ENCODE results near the gene PAQR9. TPM values are rescaled to one million over a fixed set of nuclear protein-coding genes. Genes with fewer than 3 reads are reported as not detected.

PAQR9 gene
- polyA plus RNA-seq, 1 donor (not counting 4 experiments of a cell fraction or from before 2014, with no cell fraction given), result not detected

GRCh38 chr3:143001369-143002082, 38.1 kb upstream of the PAQR9 start, which contains the start of gene U2SURP:
Gene U2SURP, plus strand, starts transcription at chr3:143001570. Its CDS starts 59 bp downstream, at chr3:143001629.
- TF ChIP-seq EZH2 (IDR thresholded peaks at IDR 0.05; ENCODE audit: low read length) (no peak), CTCF (optimal IDR thresholded peaks at IDR 0.05 in 1 of 3, IDR thresholded peaks at IDR 0.05 in 1 of 3, conservative IDR thresholded peaks at IDR 0.05 in 1 of 3; ENCODE audit: extremely low read depth in 1 of 3, insufficient read depth in 2 of 3, low read length in 3 of 3) (no peak)
- Histone ChIP-seq H3K79me2 (ENCODE audit: control insufficient read depth, insufficient read depth, low read length) (peaks cover 53% of the 10 kb centered on the region), H3K4me3 (ENCODE audit: control insufficient read depth in 2 of 3, extremely low read depth in 1 of 3, insufficient read depth in 2 of 3, low read depth in 1 of 3, low read length in 3 of 3) (peak within 1 kb of the TSS; percentile 83 to 96 (median 89)), H3K36me3 (ENCODE audit: control insufficient read depth in 2 of 2, extremely low read depth in 1 of 2, insufficient read depth in 2 of 2, low read length in 2 of 2) (no peaks in the 10 kb centered on the region), H3K27me3 (ENCODE audit: control insufficient read depth, extremely low read depth, insufficient read depth, low read length) (no peaks in the 10 kb centered on the region), H2AFZ (ENCODE audit: control insufficient read depth, low read length) (peak within 1 kb of the TSS; percentile 87), H3K4me1 (ENCODE audit: control insufficient read depth, extremely low read depth, insufficient read depth, low read length) (peaks cover 23% of the 10 kb centered on the region), H3K9me3 (ENCODE audit: control insufficient read depth, low read depth, low read length) (no peaks in the 10 kb centered on the region), H3K27ac (ENCODE audit: control insufficient read depth, insufficient read depth, low read length) (peak within 1 kb of the TSS; percentile 92), H3K9me1 (ENCODE audit: control insufficient read depth, extremely low read depth, insufficient read depth, low read length) (no peaks in the 10 kb centered on the region), H3K9ac (ENCODE audit: control insufficient read depth, extremely low read depth, insufficient read depth, low read length) (peak within 1 kb of the TSS; percentile 94), H3K4me2 (ENCODE audit: control insufficient read depth, extremely low read depth, insufficient read depth, low read depth, low read length) (peak within 1 kb of the TSS; percentile 88), H4K20me1 (ENCODE audit: control insufficient read depth, extremely low read depth, insufficient read depth, low read length) (no peaks in the 10 kb centered on the region)
- dilution Hi-C loops (cut with MboI; ENCODE audit: extremely low pct_ligation_motif_present, low sequenced_read_pairs), result no loop called here
- DNase-seq (ENCODE audit: low read depth, low spot score) (peak; percentile 74), FAIRE-seq (peak; percentile 74)

GRCh38 chr3:143001034-143001368, 37.5 kb upstream of the PAQR9 start:
- TF ChIP-seq EZH2 (IDR thresholded peaks at IDR 0.05; ENCODE audit: low read length) (no peak), CTCF (optimal IDR thresholded peaks at IDR 0.05 in 1 of 3, IDR thresholded peaks at IDR 0.05 in 1 of 3, conservative IDR thresholded peaks at IDR 0.05 in 1 of 3; ENCODE audit: extremely low read depth in 1 of 3, insufficient read depth in 2 of 3, low read length in 3 of 3) (no peak)
- no peaks in the 10 kb centered on the region for H3K36me3 ChIP-seq (ENCODE audit: control insufficient read depth in 2 of 2, extremely low read depth in 1 of 2, insufficient read depth in 2 of 2, low read length in 2 of 2)
- peak overlapping the region; percentile 94 for H3K9ac ChIP-seq (ENCODE audit: control insufficient read depth, extremely low read depth, insufficient read depth, low read length)
- dilution Hi-C loops (cut with MboI; ENCODE audit: extremely low pct_ligation_motif_present, low sequenced_read_pairs), result no loop called here
- H3K4me3 ChIP-seq (ENCODE audit: control insufficient read depth in 2 of 3, extremely low read depth in 1 of 3, insufficient read depth in 2 of 3, low read depth in 1 of 3, low read length in 3 of 3), result peak overlapping the region; percentile 83 to 96 (median 89)
- H3K27ac ChIP-seq (ENCODE audit: control insufficient read depth, insufficient read depth, low read length), result peak overlapping the region; percentile 92
- H3K27me3 ChIP-seq (ENCODE audit: control insufficient read depth, extremely low read depth, insufficient read depth, low read length), result no peaks in the 10 kb centered on the region
- DNase-seq (ENCODE audit: low read depth, low spot score), result no peak
- no peak for FAIRE-seq
- no peaks in the 10 kb centered on the region for H4K20me1 ChIP-seq (ENCODE audit: control insufficient read depth, extremely low read depth, insufficient read depth, low read length)
- no peaks in the 10 kb centered on the region for H3K9me3 ChIP-seq (ENCODE audit: control insufficient read depth, low read depth, low read length)
- no peaks in the 10 kb centered on the region for H3K9me1 ChIP-seq (ENCODE audit: control insufficient read depth, extremely low read depth, insufficient read depth, low read length)
- H2AFZ ChIP-seq (ENCODE audit: control insufficient read depth, low read length), result peak overlapping the region; percentile 83
- H3K4me2 ChIP-seq (ENCODE audit: control insufficient read depth, extremely low read depth, insufficient read depth, low read depth, low read length), result peak overlapping the region; percentile 80
- peaks cover 48% of the 10 kb centered on the region for H3K79me2 ChIP-seq (ENCODE audit: control insufficient read depth, insufficient read depth, low read length)
- H3K4me1 ChIP-seq (ENCODE audit: control insufficient read depth, extremely low read depth, insufficient read depth, low read length), result peaks cover 20% of the 10 kb centered on the region

Measured in keratinocyte (primary cell).